CD1c-positive myeloid dendritic cell (primary cell): ENCODE measurements around the gene KCNJ5.

Experiments
- DNase-seq: peaks from one replicate; pipeline ENCODE4 v3.0.0-alpha.2; 2016; ENCODE audit errors: extremely low spot score

KCNJ5 gene

DNA sequence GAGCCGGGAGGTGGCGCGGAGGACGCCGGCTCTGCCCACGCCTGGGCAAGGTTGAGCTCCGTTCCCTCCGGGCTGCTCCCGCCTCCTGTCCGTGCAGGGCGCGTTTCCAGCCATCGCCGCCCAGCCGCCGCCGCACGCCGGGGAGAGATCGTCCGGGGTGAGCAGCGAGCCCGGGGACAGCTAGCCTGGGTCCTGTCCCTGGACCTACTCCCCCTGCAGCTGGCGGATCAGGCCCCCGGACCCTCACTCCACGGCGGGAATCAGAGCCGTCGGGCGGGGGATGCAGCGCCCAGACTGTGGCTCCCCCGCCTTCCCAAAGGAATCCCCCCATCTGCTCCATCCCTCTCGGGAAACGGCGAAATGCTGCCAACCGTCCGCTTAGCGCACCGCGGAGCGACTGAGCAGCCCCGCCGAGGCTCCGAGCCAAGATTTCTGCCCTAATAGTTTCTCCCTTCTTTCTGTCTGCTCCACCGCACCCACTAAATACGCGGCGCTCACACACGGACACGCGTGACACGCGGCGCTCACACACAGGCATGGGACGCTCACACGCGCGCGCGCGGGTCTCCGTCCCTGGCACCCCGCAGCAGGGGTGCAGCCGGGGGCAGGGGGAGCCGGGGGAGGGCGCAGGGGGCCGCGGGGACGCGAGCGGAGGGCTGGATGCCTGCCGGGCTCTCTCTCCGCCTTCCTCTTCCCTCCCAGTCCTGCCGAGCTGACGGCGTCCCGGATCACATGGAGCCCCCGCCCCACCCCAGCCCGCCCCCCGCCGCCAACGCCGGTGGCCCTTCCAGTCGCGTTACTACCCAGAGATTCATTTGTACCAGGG is at the start of gene KCNJ5:
KCNJ5 (plus strand) TSS at position 814 of the 826 bp plus-strand sequence. CDS start 19,918 bp downstream, outside the sequence.
- peak; percentile 14 for DNase-seq

DNA sequence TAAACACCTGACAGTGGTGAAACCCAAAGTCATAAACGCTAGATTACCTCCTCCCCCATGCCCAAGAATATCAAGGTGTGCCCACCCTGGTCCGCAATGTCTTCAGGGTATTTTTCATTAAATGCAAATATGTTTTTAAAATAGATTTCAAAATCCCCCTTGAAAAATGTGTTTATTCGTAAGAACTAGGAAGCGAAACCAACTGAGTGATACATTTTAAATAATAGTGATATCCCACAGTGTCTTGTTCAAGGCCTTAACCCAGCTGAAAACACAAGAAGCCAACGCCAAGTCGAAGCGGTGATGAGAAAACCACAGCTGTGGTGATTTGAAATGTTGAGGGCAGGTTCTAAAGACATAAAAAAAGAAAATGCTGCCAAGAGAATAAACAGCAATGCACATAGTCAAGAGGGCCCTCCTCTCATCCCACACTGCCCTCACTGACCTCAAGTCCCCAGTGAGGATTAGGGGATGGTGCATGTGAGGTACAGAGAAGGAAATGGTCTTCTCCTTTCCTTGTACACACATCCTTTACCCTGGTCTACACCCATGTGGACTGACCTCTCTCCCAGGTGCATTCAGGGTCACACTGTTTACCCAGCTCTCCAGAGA is 49.6 kb upstream of the KCNJ5 start:
- no peak for DNase-seq

DNA sequence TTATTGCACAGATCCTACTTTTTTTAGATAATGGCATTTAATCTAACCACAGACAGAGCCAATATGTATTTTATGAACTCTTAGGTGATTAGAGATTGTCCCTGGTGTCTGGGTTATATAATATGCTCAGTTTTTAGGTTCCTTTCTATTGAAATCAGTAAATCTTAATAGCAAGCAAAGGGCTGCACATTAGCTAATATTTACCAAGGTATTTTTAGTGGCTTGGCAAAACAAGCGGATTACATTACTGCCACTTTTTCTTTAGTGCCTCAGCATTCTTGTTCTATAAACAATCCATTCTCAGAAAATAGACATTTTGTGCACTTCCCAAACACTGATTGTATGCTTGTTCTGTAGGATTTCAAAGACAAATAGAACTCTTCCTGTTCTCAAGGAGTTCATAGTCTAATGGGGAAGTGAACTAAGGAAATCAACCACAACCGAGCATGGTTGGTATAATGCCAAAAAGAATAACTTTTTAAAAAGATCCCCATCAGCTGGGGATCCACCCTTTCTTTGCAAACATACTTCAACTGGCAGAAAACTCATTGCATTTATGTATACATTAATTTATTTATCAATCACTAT is 47.9 kb upstream of the KCNJ5 start:
- DNase-seq: no peak

DNA sequence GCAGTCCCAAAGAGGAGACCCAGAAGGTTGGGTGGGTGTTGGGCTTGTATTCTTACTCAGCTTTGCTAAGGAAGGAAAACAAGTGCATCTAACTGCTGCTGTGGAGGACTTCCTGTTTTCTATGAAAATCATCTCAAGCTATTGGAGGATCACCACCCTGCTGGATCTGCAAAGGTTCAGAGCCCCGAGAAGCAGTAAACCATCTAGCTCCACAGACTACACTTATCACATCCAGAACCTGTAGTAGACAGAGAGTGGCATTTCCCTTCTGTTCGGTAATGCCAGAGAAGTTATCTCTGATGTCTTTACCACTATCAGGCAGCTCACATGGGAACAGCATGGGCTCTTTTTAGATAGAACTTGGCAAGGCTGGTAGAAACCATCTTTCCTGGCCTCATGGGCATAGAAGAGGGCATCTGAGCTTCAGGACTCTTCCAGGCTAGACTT is 45.8 kb upstream of the KCNJ5 start:
- DNase-seq: peak; percentile 34

DNA sequence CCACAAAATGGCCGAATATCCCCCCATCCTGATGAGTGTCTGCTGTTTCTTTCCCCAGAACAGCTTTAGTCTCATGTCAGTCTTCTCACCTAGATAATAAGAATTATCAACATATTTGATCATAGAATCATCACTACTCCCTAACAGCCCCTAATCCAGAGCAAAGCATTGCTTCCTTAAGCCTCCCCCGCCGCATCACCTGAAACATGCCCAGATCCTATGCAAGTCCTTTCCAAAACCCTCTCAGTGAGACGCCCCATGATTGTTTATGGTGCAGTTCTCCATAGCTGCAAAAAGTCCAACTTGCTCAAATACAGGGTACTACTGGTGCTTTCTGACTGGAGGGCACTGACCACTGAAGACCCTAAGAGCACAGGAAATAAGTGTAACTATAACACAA is 44.2 kb upstream of the KCNJ5 start:
- no peak for DNase-seq

DNA sequence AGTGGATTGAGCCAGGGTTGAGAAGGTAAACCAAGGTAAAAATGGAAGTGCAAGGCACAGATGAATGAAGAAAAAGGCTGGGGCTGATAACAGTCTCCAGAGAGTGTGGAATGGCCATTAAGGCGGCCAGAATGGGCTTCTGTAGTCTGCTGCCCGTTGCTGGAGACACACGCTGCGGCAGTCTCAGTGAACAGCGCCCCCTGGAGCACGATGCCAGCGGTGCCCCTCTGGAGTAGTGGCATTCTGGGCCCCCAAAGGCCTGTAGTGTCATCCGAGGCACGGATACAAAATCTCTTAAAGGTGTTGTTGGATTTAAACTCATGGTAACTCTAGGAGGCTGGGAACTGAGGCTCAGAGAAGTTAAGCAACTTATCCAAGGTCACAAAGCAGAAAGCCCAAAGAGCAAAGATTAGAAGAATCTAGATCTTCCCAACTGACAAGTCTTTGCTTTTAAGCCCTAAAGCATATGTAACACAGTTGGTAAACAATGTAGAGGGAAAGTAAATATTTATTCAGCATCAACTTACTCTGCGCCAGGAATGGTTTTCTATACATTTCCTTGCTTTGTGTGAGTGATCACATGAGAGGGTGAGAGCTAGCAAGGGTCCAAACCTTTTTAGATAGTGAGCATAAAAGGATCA is 42.2 kb upstream of the KCNJ5 start:
- peak; percentile 65 for DNase-seq

DNA sequence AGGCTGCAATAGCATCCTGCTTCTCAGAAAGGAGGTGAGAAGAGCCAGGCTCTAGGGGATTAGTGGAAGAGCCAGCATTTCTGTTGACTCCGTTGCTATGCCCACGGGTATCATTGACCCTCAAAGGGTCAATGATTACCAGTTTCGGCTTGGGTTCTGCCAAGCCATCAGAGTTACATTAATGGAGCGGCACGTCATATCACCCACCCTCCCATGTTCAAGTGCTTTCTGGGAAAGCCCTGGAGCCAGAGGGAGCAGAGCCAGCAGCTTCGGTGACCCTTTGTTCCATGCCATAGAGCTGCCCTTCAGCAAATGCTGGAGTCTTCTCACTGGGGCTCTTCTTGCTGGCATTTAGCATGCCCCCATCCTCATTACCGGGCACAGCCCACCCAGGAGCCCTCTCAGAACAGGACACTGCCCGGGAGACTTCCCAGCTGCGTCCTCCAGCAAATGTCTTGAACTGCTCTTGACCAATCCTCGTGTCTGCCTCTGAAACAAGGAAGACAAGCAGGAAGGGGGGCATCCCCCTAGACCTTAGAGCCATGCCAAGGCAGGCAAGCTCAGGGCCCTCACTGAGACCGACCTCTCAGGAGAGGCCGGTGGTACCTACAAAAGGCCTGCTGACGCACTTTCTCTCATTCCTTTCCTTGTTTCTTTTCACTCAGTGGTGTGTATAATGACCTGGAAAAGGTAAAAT is 38.7 kb upstream of the KCNJ5 start:
- DNase-seq: no peak

DNA sequence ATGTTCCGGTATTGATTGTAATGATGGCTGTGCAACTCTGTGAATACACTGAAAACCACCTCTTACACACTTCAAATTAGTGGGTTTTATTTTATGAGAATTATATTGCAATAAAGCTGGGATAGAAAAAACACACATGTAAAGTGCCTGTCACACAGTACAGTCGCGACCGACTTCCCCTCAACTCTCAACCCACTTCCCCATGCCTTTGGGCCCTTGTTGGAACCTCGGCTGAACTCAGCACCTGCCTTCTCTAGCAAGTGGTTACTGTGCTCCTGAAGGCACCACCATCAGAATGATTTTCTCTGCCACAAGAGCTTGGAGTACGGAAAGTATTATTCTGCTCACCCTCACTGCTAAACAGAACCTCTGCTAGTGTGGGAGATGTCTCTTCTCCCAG is 37.6 kb upstream of the KCNJ5 start:
- DNase-seq: no peak

DNA sequence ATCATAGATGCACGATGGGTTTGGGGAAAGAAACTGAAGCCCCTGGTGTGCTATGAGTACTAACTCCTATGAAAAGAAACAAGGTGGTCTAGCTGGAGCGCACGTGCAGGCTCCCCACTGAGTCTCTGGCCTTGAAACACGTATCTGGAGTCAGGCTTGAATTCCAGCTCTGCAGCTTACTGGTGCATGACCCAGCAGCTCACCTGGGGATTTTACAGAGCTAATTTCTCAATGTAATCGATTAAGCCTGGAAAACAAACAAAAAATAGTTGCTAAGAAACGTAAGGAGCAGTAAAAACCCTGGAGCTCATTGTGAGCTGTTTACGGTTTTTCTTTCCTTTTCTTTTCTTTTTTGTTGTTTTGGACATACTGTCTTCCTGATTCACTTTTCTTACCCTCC is 36.3 kb upstream of the KCNJ5 start:
- DNase-seq: no peak

DNA sequence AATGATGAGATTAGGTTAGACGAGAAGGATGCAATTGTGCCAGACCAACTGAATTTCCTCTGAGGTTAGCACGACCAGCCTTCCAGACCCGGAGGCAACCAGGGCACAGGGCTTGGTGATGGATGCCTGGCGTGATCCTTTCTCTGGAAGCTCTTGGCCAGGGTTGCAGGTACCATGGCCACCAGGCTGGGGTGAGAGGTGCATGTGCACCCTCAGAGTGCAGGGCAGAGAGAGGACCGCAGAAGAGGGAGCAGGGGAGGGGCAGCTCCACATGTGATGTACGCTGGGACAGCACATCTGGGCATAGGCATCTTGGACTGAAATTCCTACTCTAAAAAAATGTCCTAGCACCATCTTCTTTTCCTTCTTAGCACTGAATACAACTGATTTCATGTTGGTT is 34.9 kb upstream of the KCNJ5 start:
- DNase-seq: no peak

GRCh38 chr11:128857341-128857740 is 33.8 kb upstream of the KCNJ5 start:
- no peak for DNase-seq

- peak; percentile 77 for DNase-seq
Observed at GRCh38 chr11:128859563-128860441, 31.4 kb upstream of the KCNJ5 start.

DNA sequence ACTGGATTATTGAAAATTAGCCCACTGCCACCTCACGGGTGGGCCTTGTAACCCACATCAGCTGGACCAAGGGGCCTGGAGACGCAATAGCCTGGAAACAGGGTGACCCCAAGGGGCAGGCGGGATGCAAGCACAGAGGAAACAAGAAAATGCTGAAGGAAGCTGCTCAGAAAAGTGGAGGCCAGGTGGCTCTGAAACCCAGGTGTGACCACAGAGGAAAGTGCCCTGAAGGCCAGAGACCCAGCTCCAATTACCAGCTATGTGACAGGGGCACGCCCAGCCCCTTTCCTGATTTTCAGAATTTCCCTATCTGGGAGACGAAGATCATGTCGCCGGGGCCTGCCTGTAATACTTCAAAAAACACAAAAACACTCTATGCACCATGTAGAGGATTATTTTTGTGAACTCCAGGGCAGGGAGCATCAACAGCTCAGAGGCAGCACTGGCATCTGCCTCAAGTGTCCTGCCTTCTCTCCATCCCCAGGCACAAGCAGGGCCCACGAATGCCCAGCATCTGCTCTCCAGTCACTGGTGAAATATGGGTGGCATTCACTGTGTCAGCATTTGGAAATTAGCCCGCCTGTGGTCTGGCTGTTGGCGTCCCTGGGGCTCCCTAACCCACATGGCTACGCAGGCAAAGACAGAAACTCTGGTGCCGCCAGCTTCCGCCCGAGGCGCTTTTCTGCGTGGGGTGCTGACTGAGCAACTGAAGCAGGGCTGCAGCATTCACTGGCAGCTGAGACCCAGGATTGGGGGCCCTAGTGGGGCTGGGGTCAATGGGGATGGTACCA is 30.4 kb upstream of the KCNJ5 start:
- no peak for DNase-seq

GRCh38 chr11:128862406-128862805 is 28.8 kb upstream of the KCNJ5 start:
- DNase-seq: no peak

DNA sequence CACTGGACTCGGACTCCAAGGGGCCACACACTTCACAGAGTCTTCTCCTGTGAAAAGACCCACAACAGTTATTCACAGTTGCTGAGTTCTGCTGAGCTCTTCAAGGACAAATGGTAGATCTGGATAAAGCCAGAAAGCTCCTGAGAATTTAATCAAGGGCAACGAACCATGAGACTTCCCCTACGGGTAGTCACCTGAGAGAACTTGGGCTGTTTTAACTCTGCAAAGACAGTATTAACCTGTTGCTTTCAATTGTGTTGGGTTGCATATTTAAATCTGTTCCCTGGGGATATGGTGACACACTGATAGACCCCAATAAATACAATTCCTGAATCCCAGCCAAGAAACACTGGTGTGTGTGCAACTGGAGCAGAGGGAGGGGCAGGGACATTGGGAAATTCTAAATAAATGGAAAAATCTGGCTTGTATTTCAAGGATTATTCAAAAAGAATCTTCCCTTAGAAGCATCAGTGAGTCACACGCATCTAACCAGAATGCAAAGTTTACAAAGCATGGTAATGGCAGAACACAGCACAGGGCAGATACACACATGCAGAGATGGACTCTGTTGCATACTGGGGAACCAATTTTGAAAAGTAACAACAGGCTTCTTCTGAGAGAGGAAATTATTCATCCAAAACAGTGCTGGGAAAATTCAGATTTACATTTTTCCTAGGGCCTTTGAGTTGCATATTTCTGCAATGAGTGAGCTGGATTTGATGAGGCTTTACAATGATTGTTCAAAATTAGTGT is 28.1 kb upstream of the KCNJ5 start:
- DNase-seq: no peak

DNA sequence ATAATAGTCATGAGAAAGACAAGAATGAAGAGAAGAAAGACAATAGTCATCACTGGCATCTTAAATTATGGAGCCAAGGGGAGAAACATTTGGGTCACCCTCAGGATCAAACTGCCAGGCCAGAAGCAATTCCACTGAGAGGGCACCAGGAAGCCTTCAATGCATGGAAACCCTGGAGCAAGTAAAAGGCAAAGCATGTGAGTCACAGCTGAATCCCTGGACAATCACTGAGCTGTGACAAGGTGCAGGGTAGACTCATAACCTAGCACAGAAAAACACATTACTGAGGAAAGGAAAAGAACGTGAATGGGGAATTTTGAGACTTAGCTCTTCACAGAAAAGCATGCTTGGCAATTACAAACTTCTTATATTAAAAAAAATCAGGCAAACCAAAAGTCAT is 25.7 kb upstream of the KCNJ5 start:
- DNase-seq: no peak

DNA sequence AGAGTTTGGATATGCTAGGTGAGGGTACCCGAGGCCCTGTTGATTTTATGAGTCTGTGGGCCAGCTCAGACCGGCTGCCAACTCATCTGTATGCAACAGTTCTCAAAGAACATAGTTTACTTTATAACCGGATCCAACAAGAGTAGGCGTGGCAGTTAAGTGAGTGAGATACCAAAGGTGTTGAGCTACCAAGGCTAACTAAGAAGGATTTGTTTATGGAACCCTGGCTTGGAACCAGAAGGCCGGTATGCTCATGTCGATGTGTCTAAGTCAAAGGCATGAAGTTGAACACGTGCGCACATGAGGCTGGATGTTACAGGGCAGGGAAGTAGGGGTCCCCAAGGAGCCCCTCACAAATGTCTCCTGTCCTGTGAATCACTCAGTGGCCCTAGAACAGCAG is 23.9 kb upstream of the KCNJ5 start, which contains the start of gene KCNJ1:
KCNJ1 (minus strand) TSS at position 20 of the 400 bp plus-strand sequence. CDS start 27,053 bp downstream, outside the sequence.
- no peak for DNase-seq

- DNase-seq: no peak
Observed at GRCh38 chr11:128868841-128869671, 22.1 kb upstream of the KCNJ5 start.
